Measurements from ENCODE around the gene WARS2.

GRCh38 chr1:119004129-119004527, 136.3 kb downstream of the WARS2 start:
- TF ChIP-seq POLR2A (IDR thresholded peaks at IDR 0.05), result no peak
- no peak for TF ChIP-seq CTCF (IDR thresholded peaks at IDR 0.05)

Data from suprapubic skin (tissue), 3 donors.